ENCODE data around the gene MIF.
"Not testable (repeated sequence)": the region's sequence is repeated elsewhere in the genome, so short reads cannot be mapped to it uniquely, and the experiment has no call there.

MIF gene

DNA sequence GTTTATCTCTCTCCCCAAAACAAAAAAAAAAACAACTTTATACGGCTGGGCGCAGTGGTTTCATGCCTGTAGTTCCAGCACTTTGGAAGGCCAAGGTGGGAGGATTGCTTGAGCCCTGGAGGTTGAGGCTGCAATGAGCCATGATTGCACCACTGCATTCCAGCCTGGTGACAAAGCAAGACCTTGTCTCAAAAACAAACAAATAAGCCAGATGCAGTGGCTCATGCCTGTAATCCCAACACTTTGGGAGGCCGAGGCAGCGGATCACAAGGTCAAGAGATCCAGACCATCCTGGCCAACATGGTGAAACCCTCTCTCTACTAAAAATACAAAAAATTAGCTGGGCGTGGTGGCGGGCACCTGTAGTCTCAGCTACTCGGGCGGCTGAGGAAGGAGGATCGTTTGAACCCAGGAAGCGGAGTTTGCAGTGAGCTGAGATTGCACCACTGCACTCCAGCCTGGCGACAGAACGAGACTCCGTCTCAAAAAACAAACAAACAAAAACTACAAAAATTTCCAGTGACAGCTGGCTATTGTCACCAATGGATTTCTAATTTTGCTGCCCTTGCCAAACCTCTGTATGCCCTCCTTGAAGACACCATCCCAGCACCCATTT, 27.5 kb downstream of the MIF start:
- H3K27ac ChIP-seq, H3K4me3 ChIP-seq: not testable (repeated sequence)

DNA sequence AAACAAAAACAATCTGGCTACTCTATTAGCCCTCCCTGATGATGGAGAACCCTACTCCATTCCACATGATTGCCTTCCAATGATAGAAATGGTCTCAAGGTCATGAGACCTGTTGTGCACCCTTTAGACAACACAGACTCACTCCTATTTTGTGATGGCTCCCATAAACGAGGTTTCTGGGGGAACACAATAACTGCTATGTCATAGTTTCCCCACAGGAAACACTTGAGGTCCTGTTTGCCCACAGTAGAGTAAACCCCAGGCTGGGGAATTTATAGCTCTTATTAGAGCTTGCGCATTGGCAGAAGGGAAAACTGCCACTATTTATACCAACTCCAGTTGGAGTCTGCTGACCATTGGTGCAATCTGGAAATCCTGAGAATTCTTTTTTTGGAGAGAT, 28.7 kb downstream of the MIF start:
- H3K27ac ChIP-seq = no peak overlapping the region
- H3K4me3 ChIP-seq = no peak overlapping the region

GRCh38 chr22:23925020-23925606, 30.9 kb downstream of the MIF start:
- no peak overlapping the region for H3K4me3 ChIP-seq
- no peak overlapping the region for H3K27ac ChIP-seq

DNA sequence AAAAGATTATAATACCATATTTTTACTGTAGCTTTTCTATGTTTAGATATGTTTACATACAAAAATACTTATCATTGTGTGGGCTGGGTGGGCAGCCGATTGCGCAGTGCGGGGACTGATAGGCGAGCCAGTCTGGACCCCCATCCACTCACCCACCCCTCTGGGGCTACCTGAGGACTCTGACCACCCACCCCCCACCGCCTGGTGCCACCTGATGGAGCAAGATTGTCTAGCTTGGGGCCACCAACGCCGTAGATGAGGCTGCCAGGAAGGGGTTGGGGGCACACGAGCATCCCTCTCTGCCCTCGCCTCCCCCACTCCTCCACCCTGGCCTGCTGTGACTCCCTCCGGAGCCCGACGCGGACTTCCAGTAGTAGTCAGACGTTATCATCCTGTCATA, 32.4 kb downstream of the MIF start:
- H3K4me3 ChIP-seq = no peak overlapping the region
- H3K27ac ChIP-seq = no peak overlapping the region

DNA sequence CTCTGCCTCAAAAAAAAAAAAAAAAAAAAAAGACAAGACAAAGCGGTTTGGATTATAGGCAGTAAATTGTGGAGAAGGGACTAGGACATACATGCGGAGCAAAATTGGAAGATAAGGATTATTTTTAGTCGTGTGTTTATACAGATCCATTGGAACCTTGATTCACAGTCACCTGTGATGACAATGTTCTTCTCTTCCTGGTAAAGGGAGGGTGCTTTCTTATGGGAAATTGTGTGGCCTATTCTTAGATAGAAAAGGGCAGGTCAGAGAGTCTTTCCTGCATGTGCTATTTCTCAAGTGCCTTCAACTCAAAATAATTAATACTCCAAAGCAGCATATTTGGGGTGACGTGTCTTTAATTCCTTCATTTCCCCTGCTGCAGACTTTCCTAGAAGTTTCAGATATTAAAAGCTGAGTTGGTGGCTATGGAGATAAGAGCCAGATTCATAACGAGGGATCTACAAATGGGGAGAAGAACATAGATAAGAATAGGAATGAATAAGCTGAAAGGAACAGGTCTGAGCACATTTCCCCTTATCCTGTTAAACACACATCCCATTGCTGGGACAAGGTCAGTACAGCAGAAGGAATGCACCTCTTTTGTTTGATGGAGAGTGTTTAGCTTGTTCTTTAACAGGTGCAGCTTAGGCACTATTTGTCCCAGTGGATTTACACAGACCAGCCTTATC, 44.3 kb downstream of the MIF start:
- H3K4me3 ChIP-seq = no peak overlapping the region
- no peak overlapping the region for H3K27ac ChIP-seq

DNA sequence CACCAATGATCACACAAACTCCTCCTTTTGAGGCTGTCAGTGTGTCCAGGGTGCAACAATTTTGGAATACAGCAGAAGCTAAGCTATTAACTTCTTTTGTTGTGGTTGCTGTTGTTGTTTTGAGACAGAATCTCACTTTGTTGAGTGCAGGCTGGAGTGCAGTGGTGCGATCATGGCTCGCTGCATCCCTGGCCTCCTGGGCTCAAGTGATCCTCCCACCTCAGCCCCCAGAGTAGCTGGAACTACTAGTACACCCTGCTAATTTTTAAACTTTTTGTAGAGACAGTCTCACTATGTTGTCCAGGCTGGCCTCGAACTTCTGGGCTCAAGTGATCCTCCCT, 44.8 kb downstream of the MIF start:
- Histone ChIP-seq H3K27ac (no peak overlapping the region), H3K4me3 (no peak overlapping the region)

DNA sequence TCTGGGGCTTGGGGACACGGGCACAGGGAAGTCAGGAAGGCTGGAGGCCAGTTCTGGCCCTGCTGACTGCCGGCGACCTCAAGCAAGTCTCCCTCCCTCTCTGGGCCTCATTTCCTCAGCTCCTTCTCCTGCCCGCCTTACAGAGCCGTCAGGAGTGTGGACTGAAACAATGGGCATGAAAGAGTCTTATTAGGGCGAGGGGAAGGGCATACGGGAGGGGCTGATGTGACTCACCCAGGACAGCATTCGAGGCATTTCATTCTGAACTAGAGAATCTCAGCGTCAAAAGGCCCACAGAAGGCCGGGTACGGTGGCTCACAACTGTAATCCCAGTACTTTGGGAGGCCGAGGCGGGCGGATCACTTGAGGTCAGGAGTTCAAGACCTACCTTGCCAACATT, 46.0 kb downstream of the MIF start:
- not testable (repeated sequence) for H3K27ac ChIP-seq, H3K4me3 ChIP-seq
